Naive thymus-derived CD4-positive, alpha-beta T cell (primary cell): ENCODE data around the gene OSBPL8. TPM values are rescaled to one million over a fixed set of nuclear protein-coding genes. Genes with fewer than 3 reads are reported as not detected.

ENCODE experiments used
- ATAC-seq: fragments of 150-1000 bp; cut with Tn5 transposase; 2 replicates; pipeline ENCODE4 v1.10.0; 2021; ENCODE audit warnings: mild to moderate bottlenecking, moderate library complexity
- CTCF ChIA-PET: fragments of 350-600 bp; sonication (Branson Sonifier 250); formaldehyde crosslinking; loops from one replicate; lab custom pipeline; 2021; ENCODE audit warnings: antibody characterized with exemption; lab: Charles Lee
- POLR2A ChIA-PET: fragments of 350-600 bp; sonication (Branson Sonifier 250); formaldehyde crosslinking; loops from one replicate; lab custom pipeline; 2021; ENCODE audit warnings: antibody characterized with exemption, inconsistent platforms; lab: Charles Lee
- DNase-seq, 9 donors: peaks; one replicate each; pipeline versions ENCODE4 v3.0.0 to v3.0.0-alpha.2; 2020 to 2022; ENCODE audit warnings: mixed read lengths in 1 of 9
- H3K27ac ChIP-seq: one replicate; pipeline ENCODE4 v1.7.0; 2013; ENCODE audit warnings: mild to moderate bottlenecking, low read depth, low read length, moderate library complexity
- H3K27me3 ChIP-seq, 2 donors: one replicate each; pipeline ENCODE4 v1.7.0; 2013; ENCODE audit warnings: low read length in 2 of 2, mild to moderate bottlenecking in 2 of 2, moderate library complexity in 2 of 2; ENCODE audit not compliant: control insufficient read depth in 2 of 2, insufficient read depth in 2 of 2
- H3K36me3 ChIP-seq, 3 experiments: 1 replicate in 2 of 3; 2 replicates in 1 of 3; pipeline ENCODE4 v1.7.0; 2013; ENCODE audit warnings: low read length in 3 of 3, mild to moderate bottlenecking in 3 of 3, moderate library complexity in 1 of 3; ENCODE audit not compliant: insufficient read depth in 3 of 3, control insufficient read depth in 2 of 3
- H3K4me1 ChIP-seq, 2 donors: one replicate each; pipeline ENCODE4 v1.7.0; 2013; ENCODE audit warnings: low read length in 2 of 2, mild to moderate bottlenecking in 2 of 2, moderate library complexity in 1 of 2; ENCODE audit not compliant: control insufficient read depth in 2 of 2, insufficient read depth in 2 of 2
- H3K4me3 ChIP-seq: 2 replicates; pipeline ENCODE4 v1.7.0; 2013; ENCODE audit warnings: mild to moderate bottlenecking, low read length
- H3K9me3 ChIP-seq, 3 experiments: 1 replicate in 2 of 3; 2 replicates in 1 of 3; pipeline ENCODE4 v1.7.0; 2013; ENCODE audit warnings: low read length in 3 of 3; ENCODE audit not compliant: control insufficient read depth in 2 of 3
- H3K27ac Mint-ChIP-seq, 9 donors: one replicate each; pipeline ENCODE4 v1.8.0; 2020 to 2022; ENCODE audit warnings: mixed read lengths in 9 of 9, mild to moderate bottlenecking in 8 of 9, moderate library complexity in 5 of 9, inconsistent platforms in 2 of 9
- H3K27me3 Mint-ChIP-seq, 5 donors: one replicate each; pipeline ENCODE4 v1.8.0; 2021 to 2022; ENCODE audit warnings: mixed read lengths in 5 of 5, mild to moderate bottlenecking in 1 of 5
- H3K36me3 Mint-ChIP-seq, 5 donors: one replicate each; pipeline ENCODE4 v1.8.0; 2020 to 2022; ENCODE audit warnings: mixed read lengths in 5 of 5, mild to moderate bottlenecking in 3 of 5, inconsistent platforms in 1 of 5
- H3K4me1 Mint-ChIP-seq, 7 donors: one replicate each; pipeline ENCODE4 v1.8.0; 2020 to 2022; ENCODE audit warnings: mixed read lengths in 7 of 7, mild to moderate bottlenecking in 3 of 7, inconsistent platforms in 1 of 7
- H3K4me3 Mint-ChIP-seq, 10 donors: one replicate each; pipeline ENCODE4 v1.8.0; 2020 to 2022; ENCODE audit warnings: mild to moderate bottlenecking in 10 of 10, mixed read lengths in 10 of 10, moderate library complexity in 6 of 10, inconsistent platforms in 2 of 10
- H3K9me3 Mint-ChIP-seq, 11 donors: one replicate each; pipeline ENCODE4 v1.8.0; 2020 to 2022; ENCODE audit warnings: mixed read lengths in 11 of 11, mild to moderate bottlenecking in 4 of 11, inconsistent platforms in 1 of 11, moderate library complexity in 1 of 11
- intact Hi-C, 2 donors: fragments of 100-400 bp; cut with micrococcal nuclease; formaldehyde crosslinking; loops; one replicate each; pipeline ENCODE4 v1.15.1; 2023
- polyA plus RNA-seq, 2 donors: library from polyadenylated mRNA; unstranded; fragments of 300-500 nt; fragmentation: Illumina TruSeq; gene quantifications; one replicate each; pipeline ENCODE4 v1.2.3, GENCODE V29; 2021
- total RNA-seq, 6 experiments: library from RNA in 5 of 6; stranded (reverse) in 5 of 6; gene quantifications; 1 replicate in 5 of 6; 2 replicates in 1 of 6; pipeline ENCODE4 v1.2.3 and lab custom pipeline; 2021 to 2026

Gene OSBPL8
- total and polyA plus RNA-seq, 7 experiments from 2014 or later: 113 to 157 (median 122) TPM

DNA sequence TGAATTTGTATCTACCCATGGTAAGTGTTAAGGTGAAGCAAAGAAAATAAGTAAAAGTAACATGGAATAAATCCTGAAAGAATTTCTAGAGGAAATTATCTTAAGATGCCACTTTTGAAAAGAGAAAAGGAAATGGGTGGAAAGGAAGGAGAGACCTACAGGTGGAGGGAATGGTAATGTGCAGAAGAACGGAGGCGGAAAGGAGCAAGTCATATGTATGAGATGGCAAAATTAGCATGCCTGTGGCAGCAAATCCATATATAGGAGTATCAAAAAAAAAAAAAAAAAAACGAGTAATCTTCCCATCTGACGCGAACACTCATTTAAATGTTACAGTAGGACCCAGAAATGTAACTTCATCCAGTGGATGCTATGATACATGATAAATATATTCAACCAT lies 23.0 kb downstream of the OSBPL8 start:
- Mint-ChIP-seq H3K4me1 (peaks cover 16 to 79% (median 52%) of the 10 kb centered on the region in 7 donors), H3K9me3 (peaks cover 0 to 10% (median 1%) of the 10 kb centered on the region in 11 donors), H3K27ac (no peak overlapping the region), H3K27me3 (no peaks in the 10 kb centered on the region), H3K36me3 (peaks cover 10 to 36% (median 33%) of the 10 kb centered on the region in 5 donors), H3K4me3 (peak overlapping the region in 2 of 10 donors; percentile 6 to 10)
- Histone ChIP-seq H3K4me1 (peaks cover 8 to 12% of the 10 kb centered on the region in 2 donors), H3K4me3 (no peak overlapping the region), H3K36me3 (no peaks in the 10 kb centered on the region), H3K9me3 (no peaks in the 10 kb centered on the region), H3K27me3 (no peaks in the 10 kb centered on the region), H3K27ac (no peak overlapping the region)
- CTCF ChIA-PET: interaction anchor here (0.6 to 0.7 kb wide), 2 partner anchors 56 to 318 kb away, joined by 3 to 4 read pairs; no protein-coding TSS in a partner anchor
- intact Hi-C loops: no loop called here
- POLR2A ChIA-PET: no interaction called here
- ATAC-seq (no peak), DNase-seq (no peak)

DNA sequence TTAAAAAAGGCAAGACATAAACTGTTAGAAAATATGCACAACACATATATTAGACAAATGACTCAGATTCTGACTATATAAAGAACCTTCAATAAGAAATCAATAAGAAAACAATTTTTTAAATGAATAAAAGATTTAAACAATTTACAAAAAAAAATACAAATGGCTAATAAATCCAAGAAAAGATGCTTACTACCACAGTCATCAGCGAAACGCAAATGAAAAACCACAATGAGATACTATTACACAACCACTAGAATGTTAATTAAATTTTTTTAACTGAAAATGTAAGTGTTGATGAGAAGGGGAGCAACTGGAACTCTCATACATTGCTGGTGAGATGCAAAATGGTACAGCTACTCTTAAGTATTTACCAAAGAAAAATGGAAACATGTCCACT lies 24.4 kb downstream of the OSBPL8 start:
- intact Hi-C loops: no loop called here
- no peaks in the 10 kb centered on the region for H3K27me3 Mint-ChIP-seq
- ChIA-PET CTCF (no interaction called here), POLR2A (no interaction called here)
- no peak for DNase-seq
- H3K4me3 Mint-ChIP-seq: peak overlapping the region in 1 of 10 donors; percentile 16
- Histone ChIP-seq H3K36me3 (no peaks in the 10 kb centered on the region), H3K27ac (no peak overlapping the region), H3K4me3 (no peak overlapping the region), H3K4me1 (peaks cover 7 to 11% of the 10 kb centered on the region in 2 donors), H3K27me3 (no peaks in the 10 kb centered on the region), H3K9me3 (no peaks in the 10 kb centered on the region)
- H3K9me3 Mint-ChIP-seq: peaks cover 0 to 10% (median 1%) of the 10 kb centered on the region in 11 donors
- peaks cover 20 to 82% (median 58%) of the 10 kb centered on the region in 7 donors for H3K4me1 Mint-ChIP-seq
- H3K36me3 Mint-ChIP-seq: peaks cover 10 to 43% (median 41%) of the 10 kb centered on the region in 5 donors
- H3K27ac Mint-ChIP-seq: no peak overlapping the region
- ATAC-seq: no peak

DNA sequence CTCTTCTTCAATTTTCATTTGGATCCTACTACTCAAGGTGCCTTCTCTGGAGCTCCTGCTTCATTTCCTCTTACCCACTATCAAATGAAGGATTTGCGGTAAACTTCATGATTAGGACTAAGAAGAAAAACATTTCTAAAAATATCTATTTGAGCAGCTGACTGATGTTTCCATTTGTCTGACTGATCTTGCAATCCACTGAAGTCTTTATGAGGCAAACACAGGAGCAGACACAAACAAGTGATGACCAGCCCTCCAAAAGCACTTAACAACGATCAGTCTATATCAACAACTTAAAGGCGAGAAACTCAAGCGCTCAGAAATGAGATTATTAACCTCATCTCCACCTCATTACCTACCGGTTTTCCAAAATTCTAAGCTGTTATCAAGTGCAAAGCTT lies 26.2 kb downstream of the OSBPL8 start:
- Histone ChIP-seq H3K4me3 (no peak overlapping the region), H3K9me3 (no peaks in the 10 kb centered on the region), H3K4me1 (peaks cover 0 to 8% of the 10 kb centered on the region in 2 donors), H3K27me3 (no peaks in the 10 kb centered on the region), H3K27ac (no peak overlapping the region), H3K36me3 (no peaks in the 10 kb centered on the region)
- Mint-ChIP-seq H3K4me3 (peak overlapping the region in 1 of 10 donors; percentile 16), H3K9me3 (peaks cover 0 to 10% (median 1%) of the 10 kb centered on the region in 11 donors), H3K36me3 (peaks cover 10 to 50% (median 47%) of the 10 kb centered on the region in 5 donors), H3K27ac (peak overlapping the region in 1 of 9 donors; percentile 13), H3K4me1 (peaks cover 15 to 83% (median 67%) of the 10 kb centered on the region in 7 donors), H3K27me3 (no peaks in the 10 kb centered on the region)
- DNase-seq: no peak
- no peak for ATAC-seq
- intact Hi-C loops: no loop called here
- POLR2A ChIA-PET: no interaction called here
- CTCF ChIA-PET: no interaction called here

- H3K27me3 ChIP-seq: no peaks in the 10 kb centered on the region
- H3K4me3 ChIP-seq: no peak overlapping the region
- ATAC-seq: no peak
- no peak for DNase-seq
- H3K9me3 Mint-ChIP-seq: peaks cover 0 to 10% (median 1%) of the 10 kb centered on the region in 11 donors
- CTCF ChIA-PET: no interaction called here
- intact Hi-C loops: no loop called here
- H3K27me3 Mint-ChIP-seq: no peaks in the 10 kb centered on the region
- peaks cover 0 to 8% of the 10 kb centered on the region in 2 donors for H3K4me1 ChIP-seq
- POLR2A ChIA-PET: no interaction called here
- peak overlapping the region in 1 of 10 donors; percentile 24 for H3K4me3 Mint-ChIP-seq
- H3K27ac ChIP-seq: no peak overlapping the region
- H3K36me3 Mint-ChIP-seq: peaks cover 11 to 54% (median 49%) of the 10 kb centered on the region in 5 donors
- H3K27ac Mint-ChIP-seq: peak overlapping the region in 3 of 9 donors; percentile 5 to 70 (median 60)
- H3K4me1 Mint-ChIP-seq: peaks cover 16 to 85% (median 72%) of the 10 kb centered on the region in 7 donors
- no peaks in the 10 kb centered on the region for H3K36me3 ChIP-seq
- no peaks in the 10 kb centered on the region for H3K9me3 ChIP-seq
Measured at GRCh38 chr12:76532520-76532919, 27.1 kb downstream of the OSBPL8 start.

DNA sequence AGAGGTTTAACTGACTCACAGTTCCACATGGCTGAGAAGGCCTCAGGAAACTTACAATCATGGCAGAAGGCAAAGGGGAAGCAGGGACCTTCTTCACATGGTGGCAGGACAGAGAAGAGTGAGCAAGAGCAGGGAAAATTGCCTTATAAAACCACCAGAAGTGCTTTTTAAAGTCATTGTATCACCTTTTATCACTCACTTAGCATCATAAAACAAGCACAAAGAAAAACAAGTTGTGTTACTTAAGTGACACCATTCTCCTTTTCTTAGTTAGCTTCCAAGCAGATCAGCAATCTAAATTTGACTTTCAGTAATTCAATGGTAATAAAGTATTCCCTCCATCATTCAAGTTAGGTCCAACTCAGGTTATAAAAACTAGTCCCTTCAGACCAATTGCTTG lies 28.5 kb downstream of the OSBPL8 start:
- Histone ChIP-seq H3K36me3 (no peaks in the 10 kb centered on the region), H3K4me3 (no peak overlapping the region), H3K4me1 (peaks cover 0 to 8% of the 10 kb centered on the region in 2 donors), H3K27ac (no peak overlapping the region), H3K27me3 (no peaks in the 10 kb centered on the region), H3K9me3 (no peaks in the 10 kb centered on the region)
- intact Hi-C loops: no loop called here
- H3K36me3 Mint-ChIP-seq: peaks cover 10 to 46% (median 43%) of the 10 kb centered on the region in 5 donors
- peak overlapping the region in 1 of 9 donors; percentile 6 for H3K27ac Mint-ChIP-seq
- peaks cover 14 to 80% (median 68%) of the 10 kb centered on the region in 7 donors for H3K4me1 Mint-ChIP-seq
- no peak for ATAC-seq
- POLR2A ChIA-PET: no interaction called here
- peak overlapping the region in 4 of 10 donors; percentile 2 to 58 (median 16) for H3K4me3 Mint-ChIP-seq
- DNase-seq: no peak
- CTCF ChIA-PET: no interaction called here
- no peaks in the 10 kb centered on the region for H3K27me3 Mint-ChIP-seq
- H3K9me3 Mint-ChIP-seq: peaks cover 0 to 7% (median 1%) of the 10 kb centered on the region in 11 donors

- no peaks in the 10 kb centered on the region for H3K27me3 ChIP-seq
- no peak overlapping the region for H3K27ac ChIP-seq
- peaks cover 0 to 8% of the 10 kb centered on the region in 2 donors for H3K4me1 ChIP-seq
- DNase-seq (no peak), ATAC-seq (no peak)
- peak overlapping the region in 3 of 10 donors; percentile 2 to 58 (median 3) for H3K4me3 Mint-ChIP-seq
- intact Hi-C loops: no loop called here
- ChIA-PET CTCF (no interaction called here), POLR2A (no interaction called here)
- H3K9me3 ChIP-seq: no peaks in the 10 kb centered on the region
- H3K36me3 ChIP-seq: no peaks in the 10 kb centered on the region
- no peaks in the 10 kb centered on the region for H3K27me3 Mint-ChIP-seq
- H3K4me1 Mint-ChIP-seq: peaks cover 12 to 80% (median 67%) of the 10 kb centered on the region in 7 donors
- H3K36me3 Mint-ChIP-seq: peaks cover 10 to 44% (median 40%) of the 10 kb centered on the region in 5 donors
- peak overlapping the region in 3 of 9 donors; percentile 0 to 78 (median 6) for H3K27ac Mint-ChIP-seq
- no peak overlapping the region for H3K4me3 ChIP-seq
- peaks cover 0 to 7% (median 0%) of the 10 kb centered on the region in 11 donors for H3K9me3 Mint-ChIP-seq
Measured at GRCh38 chr12:76530516-76530915, 29.1 kb downstream of the OSBPL8 start.
